HG02763 (cell line): ENCODE measurements around the gene SELENOP.

Experiments
- ATAC-seq: cut with Tn5 transposase; IDR thresholded peaks from one replicate; pipeline ENCODE4 v1.9.1; 2021; ENCODE audit warnings: mild to moderate bottlenecking, moderate library complexity; ENCODE audit not compliant: unreplicated experiment

Gene SELENOP

DNA sequence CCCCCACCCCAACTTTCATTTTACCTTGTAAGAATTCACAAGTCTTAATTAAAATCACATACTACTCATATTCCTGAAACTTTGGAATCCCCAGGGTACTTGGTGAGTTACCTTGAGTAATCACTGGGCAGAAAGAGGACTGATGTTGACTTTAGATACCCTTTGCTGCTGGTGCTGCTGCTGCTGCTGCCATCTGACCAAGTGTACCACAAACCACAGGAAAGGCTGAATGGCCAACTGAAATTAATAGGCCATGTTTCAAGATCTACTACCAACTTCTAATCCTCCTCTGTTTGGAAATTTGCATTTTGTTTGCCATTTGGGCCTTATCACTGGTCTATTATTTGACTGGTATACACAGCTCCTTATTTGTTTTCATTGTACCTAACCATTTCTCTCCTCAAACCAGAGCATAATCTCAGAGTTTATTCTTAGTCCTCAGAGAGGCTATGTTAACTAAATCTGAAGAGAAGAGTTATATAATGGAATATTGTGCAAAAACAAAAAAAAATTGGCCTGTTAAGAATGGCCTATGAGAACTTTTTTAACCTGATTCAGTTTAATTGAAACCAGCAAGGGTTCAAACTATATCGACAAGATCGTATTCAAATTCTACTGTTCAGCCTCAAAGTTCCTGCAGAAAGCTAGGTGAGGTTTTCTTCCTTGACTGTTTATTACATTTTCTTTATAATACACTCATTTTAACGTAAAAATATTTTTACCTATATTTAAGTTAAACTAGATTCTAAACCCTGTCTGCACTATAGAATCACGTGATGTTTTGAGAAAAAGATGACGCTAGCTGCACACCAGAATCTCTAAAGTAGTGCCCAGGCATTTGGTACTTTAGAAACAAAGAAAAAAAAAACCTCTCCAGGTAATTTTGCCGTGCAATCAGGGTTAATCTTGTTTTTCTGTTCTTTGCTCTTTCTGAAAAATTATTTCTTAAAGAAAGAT lies 13.1 kb downstream of the SELENOP start:
- ATAC-seq = no peak

DNA sequence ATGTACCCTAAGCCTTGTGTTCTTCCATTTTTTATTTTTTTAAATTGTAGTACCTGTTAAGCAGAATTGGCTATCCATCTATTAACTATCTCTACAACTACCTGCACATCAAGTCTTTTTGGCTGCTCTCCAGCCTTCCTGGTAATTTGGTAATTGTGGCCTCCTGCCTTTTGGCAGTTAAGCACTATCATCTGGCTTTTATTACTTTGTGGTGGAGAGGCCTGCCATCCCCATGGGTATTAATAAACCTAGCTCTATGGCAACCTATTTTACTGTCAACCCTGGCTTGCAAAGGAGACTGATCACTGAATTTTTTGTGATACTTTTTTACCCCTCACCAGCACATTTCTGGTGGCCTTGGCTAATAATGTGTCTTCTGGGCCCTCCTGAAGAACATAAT lies 20.5 kb downstream of the SELENOP start:
- no peak for ATAC-seq

DNA sequence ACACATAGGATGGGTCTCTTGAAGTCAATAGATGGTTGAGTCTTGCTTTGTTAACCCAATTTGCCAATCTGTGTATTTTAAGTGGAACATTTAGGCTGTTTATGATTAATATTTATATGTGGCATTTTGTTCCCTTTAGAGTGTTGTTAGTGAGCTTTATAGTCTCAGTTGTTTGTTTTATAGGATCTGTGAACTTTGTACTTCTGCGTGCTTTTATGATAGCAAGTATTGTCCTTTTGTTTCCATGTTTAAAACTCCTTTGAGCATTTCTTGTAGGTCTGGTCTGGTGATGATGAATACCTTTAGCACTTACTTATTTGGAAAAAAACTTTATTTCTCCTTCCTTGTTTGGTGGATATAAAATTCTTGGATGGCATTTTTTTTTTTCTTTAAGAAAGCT lies 23.8 kb downstream of the SELENOP start:
- no peak for ATAC-seq

DNA sequence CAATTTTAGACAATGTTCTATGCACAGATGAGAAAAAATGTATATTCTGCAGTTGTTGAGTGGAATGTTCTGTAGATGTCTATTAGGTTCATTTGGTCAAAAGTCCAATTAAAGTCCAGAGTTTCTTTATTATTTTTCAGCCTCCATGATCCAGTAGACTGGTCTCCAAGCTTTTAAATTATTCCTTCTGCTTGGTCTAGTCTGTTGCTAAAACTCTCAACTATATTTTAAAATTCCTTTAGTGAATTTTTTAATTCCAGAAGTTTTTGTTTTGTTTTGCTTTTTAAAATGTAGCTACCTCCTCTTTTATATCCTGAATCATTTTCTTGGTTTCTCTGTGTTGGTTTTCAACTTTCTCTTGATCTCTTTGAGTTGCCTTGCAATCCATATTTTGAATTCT lies 24.6 kb downstream of the SELENOP start:
- no peak for ATAC-seq

DNA sequence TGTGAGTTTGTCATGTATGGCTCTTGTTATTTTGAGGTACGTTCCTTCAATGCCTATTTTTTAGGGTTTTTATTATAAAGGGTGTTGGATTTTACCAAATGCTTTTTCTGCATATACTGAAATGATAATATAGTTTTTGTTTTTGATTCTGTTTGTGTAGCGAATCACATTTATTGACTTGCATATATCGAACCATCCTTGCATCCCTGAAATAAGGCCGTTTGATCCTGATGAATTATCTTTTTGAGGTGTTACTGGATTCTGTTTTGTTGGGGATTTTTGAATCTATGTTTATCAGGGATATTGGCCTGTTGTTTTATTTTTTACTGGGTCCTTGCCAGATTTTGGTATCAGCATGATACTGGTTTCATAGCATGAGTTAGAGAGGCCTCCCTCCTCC lies 25.9 kb downstream of the SELENOP start:
- no peak for ATAC-seq

DNA sequence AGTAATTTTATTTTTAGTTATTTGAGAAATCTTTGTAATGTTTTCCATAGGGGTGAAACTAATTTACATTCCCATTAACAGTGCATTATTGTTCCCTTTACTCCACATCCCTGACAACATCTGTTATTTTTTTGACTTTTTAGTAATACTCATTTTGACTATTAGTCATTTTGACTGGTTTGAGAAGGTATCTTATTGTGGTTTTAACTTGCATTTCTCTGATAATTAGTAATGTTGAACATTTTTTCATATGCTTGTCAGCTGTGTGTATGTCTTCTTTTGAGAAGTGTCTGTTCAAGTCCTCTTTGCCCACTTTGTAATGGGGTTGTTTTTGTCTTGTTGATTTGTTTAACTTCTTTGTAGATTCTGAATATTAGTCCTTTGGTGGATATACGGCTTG lies 27.6 kb downstream of the SELENOP start:
- ATAC-seq = no peak

DNA sequence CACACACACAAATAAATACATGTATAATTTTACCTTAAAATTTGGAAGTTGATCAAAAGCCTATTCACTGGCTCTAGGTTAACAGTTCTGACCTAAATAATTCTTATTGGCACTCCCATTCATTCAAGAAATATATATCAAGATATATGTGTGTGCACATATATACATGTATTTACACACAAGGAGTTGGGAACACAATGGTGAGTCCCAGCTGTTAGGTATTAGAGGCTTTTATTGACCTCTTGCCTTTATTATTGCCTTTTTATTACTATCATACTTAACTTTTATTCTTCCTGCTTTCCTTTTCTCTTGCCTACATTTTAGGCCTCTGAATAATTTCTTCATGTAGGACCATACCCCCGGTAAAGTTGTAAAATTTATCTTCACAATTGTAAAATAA lies 30.1 kb downstream of the SELENOP start:
- ATAC-seq = no peak

DNA sequence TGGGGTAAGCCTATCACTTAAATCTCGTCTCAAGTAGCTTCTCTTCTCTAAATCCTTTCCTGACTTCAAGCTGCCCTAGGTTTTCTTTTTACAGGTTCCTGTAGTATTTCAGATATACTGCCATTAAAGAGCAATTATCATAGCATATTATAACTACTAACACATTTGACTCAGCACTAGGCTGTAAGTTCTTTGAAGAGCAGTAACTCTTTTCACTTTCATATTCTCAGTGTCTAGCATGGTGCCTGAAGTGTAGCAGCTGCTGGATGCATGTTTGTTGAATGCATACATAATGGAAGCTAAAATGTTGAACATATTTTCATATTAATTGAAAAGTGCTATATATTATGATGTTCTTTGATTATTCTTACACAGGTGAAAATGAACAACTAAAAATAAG lies 32.6 kb downstream of the SELENOP start:
- ATAC-seq = no peak

DNA sequence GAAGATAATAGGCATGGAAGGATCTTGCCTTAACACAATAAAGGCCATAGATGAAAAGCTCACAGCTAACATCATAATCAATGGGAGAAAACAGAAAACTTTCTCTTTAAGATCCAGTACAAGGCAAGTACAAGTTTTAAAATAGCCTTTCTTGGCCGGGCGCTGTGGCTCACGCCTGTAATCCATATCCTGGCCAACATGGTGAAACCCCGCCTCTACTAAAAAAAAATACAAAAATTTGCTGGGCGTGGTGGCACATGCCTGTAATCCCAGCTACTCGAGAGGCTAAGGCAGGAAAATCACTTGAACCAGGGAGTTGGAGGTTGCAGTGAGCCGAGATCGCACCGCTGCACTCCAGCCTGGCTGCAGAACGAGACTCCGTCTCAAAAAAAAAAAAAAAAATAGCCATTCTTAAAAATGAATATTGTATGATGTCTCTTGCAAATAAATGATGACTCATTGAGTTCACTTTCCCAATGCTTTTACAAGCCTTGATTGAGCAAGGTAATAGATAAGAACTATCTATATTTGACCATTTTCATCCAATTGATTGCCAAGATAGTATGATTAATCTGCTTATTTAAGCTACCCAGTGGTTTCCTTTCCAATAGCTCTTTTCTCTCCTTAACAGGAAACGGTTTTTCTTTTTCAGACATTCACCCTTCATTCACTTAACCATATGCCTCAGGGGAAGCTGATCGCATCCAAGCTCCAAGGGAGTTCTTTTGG lies 39.3 kb downstream of the SELENOP start:
- ATAC-seq = no peak

DNA sequence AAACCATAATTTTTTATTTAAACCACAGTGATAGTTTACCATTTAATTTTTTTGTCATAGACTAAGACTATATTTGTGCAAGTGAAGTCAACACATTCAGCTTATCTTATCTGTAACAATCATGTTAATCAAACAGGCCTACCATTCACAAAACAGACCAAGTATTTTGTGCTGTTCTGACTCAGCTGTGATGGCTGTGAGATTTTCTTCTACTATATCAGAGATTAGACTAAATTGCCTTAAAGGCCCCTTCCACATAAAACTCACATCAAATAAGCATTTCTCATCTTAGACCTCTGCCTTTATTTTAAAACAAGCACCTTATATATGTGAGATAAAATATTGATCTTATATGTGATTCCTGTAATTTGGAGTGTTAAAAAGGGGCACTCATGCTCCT lies 41.7 kb downstream of the SELENOP start:
- no peak for ATAC-seq

DNA sequence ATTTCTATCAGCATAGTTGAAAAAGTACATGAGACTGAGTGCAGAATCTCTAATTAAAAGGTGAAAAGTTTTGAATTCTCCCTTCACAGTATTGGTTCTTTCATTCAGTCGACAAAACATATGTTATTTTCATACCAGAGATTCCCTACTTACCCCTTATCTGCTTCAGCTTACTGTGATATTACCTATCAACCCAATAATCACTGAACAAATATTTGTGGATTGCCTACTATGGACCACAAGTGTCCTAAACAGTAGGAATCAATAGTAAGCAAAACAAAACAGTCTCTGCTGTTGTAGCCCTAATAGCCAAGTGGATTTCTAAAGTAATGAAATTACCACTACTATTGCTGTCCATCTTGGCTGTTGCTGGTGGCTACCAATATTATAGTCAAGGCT lies 43.6 kb downstream of the SELENOP start:
- no peak for ATAC-seq

DNA sequence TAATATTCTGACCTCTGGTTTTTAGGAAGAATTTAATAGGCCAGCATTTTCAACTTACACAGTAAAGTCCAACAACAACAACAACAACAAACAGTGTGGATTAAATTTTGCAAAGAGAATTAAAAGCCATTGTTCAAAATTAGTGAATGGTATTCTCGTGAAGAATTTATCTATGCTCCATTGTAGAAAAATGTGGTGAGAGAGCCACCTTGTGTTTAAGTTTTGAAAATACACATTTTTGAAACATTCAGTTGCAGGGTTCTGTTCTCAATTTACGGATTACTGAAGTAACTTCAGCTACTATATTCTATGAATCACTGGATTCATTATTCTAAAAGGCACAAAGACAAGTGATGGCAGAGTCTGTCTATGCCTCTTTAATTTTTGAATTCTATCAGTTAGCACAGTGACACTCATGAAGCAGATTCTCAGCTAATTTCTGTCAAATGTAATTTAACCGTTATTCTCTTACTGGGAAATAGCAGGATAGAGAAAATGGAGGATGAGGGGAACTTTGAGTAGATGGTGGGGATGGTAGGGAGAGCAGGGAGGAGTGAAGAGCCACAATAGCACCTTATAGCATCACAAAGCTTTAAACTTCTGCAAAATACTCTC lies 44.1 kb downstream of the SELENOP start:
- no peak for ATAC-seq

DNA sequence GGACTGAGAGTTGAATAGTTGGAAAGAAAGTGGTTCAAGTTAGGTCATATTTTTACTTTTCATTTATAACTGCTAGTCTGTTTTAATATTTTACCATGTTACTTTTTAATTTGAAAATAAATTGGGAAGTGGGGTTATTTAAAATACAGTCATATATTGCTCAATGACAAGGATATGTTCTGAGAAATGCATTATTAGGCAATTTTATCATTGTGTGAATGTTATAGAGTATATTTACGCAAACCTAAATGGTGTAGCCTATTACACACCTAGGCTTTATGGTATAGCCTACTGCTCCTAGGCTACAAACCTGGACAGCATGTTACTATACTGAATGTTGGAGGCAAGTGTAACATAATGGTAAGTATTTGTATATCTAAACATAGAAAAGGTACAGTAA lies 49.9 kb downstream of the SELENOP start:
- ATAC-seq = no peak

DNA sequence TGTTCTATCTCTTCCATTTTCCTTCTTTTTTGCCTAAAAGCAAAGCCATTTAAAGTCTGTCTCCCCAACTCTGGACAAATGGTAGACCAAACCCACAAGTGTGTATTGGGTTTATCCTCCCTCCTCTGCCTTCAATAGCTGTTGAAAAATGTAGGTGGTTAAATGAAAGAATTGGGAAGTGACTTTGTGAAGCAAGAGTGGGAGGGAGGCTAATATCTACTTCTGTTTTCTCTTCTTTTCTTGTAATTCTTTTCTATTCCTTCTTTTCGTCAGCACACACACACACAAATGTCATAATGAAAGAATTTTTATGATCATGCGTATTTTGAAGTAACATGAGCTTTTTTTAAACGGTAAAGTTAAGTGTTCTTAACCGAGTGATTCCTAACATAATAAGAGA lies 51.3 kb downstream of the SELENOP start:
- ATAC-seq = no peak

DNA sequence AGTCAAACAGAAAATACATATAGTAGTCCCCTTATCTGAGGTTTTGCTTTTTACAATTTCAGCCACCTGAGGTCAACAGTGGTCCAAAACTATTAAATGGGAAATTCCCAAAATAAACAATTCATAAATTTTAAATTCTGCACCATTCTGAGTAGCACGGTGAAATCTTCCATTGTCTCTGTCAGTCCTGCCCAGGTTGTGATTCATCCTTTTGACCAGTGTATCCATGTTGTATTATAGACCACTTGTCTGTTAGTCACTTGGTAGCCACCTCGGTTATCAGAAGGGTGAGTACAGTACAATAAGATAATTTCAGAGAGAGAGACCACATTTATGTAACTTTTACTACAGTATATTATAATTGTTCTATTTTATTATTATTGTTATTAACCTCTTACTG lies 52.2 kb downstream of the SELENOP start:
- ATAC-seq = no peak

DNA sequence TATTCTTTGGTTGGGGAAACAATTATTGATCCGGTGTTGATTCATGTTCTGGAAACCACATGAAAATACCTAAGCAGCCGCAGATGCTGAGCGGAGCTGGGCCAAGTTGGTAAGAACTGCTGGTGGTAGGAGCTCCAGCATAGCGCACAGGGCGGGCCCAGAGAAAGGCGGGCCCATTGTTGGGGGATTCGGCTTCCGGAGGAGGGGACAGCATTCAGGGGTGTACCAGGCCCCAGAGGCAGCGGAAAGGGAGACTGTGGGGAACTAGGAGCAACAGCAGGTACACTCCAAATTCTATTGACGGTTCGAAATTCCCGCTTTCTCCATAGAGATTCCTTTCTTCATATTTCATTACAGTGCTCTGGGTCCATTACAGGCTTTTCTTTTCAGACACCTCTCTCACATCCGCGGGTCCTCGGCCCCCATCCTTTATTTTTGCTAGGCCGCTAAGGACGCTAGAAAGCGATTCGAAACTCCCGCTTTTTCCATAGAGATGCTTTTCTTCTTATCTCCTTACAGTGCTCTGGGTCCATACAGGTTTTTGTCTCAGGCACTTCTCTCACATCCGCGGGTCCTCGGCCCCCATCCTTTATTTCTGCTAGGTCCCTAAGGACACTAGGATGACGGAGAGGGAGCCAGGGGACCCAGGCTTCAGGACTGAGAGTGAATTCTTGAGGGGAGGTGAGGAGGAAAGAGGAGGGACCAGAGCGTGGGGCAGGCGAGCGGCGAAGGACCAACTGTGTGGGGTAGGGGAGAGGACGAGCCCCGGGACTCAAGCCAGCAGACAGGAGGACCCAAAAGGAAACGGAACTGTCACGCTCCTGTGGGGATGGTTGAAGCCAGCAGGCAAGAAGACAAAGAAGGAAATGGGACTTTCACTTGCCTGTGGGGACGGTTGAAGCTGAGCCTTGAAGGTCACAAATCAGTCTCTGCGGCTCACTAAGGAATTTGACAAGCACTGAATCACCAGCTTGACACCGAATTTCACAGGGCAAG lies 54.8 kb downstream of the SELENOP start, which contains the start of gene CCDC152:
Gene CCDC152, plus strand, starts transcription at position 213 of the 996 bp plus-strand sequence. CDS start 2,304 bp downstream, outside the sequence.
- no peak for ATAC-seq

DNA sequence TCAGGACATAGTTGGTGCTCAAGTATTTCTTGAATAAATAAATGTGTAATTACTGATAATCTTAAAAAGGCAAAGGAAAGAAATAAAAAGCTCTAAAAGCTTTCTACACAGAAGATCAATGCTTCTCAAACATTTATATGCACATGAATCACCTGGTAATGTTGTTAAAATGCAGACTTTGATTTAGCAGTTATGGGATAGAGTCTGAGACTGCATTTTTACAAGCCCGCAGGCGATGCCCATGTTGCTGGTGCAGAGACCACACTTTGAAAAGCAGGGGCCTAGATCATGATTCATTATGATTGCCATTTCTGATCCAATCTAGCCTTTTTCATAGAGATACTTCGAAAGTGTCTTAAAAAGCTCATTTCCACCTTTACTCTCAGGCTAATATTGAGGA lies 58.6 kb downstream of the SELENOP start:
- ATAC-seq = no peak

DNA sequence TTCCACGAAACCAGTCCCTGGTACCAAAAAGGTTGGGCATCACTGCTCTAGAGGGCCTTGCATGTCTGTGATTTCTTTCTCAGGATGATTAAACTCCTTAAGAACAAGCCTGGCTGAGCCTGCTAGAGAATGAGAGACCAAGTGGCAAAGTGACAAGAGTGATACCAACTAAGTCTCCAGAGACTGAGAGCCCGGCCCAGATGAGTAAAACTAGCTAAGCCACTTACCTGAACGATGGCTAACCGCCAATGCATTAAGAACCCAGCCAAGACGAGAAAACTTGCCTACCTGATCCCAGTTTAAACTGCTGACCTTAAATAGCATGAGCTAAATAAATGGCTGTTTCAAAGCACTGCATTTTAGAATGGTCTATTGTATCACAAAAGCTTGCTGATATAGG lies 60.6 kb downstream of the SELENOP start:
- ATAC-seq = no peak

DNA sequence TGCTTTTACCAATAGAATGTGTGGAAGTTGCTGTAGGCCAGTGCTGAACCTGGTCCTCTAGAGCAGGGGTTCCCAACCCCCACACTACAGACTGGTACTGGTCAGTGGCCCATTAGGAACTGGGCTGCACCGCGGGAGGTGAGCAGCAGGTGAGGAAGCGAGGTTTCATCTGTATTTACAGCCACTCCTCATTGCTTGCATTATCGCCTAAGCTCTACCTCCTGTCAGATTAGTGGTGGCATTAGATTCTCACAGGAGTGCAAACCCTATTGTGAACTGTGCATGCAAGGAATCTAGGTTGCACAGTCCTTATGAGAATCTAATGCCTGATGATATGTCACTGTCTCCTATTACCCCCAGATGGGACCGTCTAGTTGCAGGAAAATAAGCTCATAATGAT lies 61.2 kb downstream of the SELENOP start:
- ATAC-seq = no peak
